SH-SY5Y (cell line): ENCODE measurements around the gene FABP6.

Source experiments
- GATA2 ChIP-seq: IDR thresholded peaks from 2 replicates; pipeline ENCODE4 v1.6.1; 2011; ENCODE audit warnings: mild to moderate bottlenecking, low read depth, low read length
- GATA3 ChIP-seq: IDR thresholded peaks from 2 replicates; pipeline ENCODE4 v1.6.1; 2011; ENCODE audit warnings: low read depth, mild to moderate bottlenecking, low read length, moderate library complexity

Gene FABP6

DNA sequence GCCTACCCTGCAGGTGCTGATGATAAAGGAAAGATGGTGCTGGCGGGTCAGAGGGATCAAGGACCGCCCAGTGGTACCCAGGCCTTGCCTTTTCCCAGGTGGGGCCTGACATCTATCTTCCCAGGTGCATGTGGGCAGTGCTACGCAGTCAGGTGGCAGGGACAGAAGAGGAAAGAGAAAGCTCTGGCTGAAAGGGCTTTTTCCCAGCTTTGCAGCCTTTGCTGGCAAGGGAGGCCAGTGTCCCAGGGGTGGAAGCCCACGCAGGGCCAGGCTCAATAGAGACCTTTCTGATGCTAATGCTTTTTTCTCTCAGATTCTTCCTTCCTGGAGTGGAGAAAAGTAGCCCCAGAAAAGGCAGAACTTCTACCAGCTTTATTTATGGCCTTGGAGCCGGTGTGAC lies 36.7 kb downstream of the FABP6 start:
- TF ChIP-seq GATA3 (no peak), GATA2 (no peak)

GRCh38 chr5:160266752-160267345 lies 37.5 kb downstream of the FABP6 start:
- TF ChIP-seq GATA2: no peak; the same call in 1 of the 2 replicates
- no peak for TF ChIP-seq GATA3

DNA sequence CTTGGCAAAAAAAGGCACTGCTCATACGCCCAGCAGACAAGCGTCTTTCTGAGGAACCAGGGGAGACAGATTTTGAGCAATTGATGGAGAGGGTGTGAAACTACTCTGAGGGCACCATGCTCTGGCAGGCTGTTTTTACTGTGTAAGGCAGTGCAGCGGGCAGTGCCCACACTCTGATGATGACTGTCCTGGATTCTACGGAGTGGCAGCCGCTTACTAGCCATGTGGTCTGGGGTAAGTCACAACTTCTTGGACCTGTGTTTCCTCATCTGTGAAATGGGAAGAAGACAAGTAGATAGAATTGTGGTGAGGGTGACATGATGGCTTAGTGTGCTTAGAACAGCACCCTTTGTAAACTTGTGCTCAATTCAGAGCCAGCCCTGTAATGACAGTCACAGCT lies 38.8 kb downstream of the FABP6 start:
- TF ChIP-seq GATA2 (no peak), GATA3 (no peak)

- TF ChIP-seq GATA3 (no peak), GATA2 (no peak)
Measured at GRCh38 chr5:160269017-160269416, 39.7 kb downstream of the FABP6 start.

GRCh38 chr5:160270704-160271103 lies 41.4 kb downstream of the FABP6 start:
- TF ChIP-seq GATA3: no peak
- no peak for TF ChIP-seq GATA2

GRCh38 chr5:160271396-160271795 lies 42.1 kb downstream of the FABP6 start:
- TF ChIP-seq GATA2: no peak
- TF ChIP-seq GATA3: no peak

DNA sequence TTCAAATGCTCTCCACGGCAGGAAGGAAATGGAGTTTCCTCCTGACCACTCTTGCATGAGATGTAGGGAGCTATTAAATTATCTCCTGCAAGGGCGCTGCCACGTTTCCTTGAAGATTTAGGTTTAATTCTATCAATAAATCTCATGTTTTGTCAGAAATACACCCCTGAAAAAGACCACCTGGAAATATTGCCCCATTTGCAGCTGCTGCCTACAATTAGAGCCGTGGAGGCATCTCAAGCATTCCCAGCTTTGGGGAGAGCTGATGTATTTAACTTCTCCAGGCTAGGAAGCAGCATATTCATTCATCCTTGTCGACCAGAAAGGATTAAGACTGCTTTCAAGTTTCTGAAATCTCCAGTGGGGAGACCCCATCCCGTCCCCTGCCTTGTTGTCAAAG lies 42.5 kb downstream of the FABP6 start:
- TF ChIP-seq GATA3 (no peak), GATA2 (no peak)

DNA sequence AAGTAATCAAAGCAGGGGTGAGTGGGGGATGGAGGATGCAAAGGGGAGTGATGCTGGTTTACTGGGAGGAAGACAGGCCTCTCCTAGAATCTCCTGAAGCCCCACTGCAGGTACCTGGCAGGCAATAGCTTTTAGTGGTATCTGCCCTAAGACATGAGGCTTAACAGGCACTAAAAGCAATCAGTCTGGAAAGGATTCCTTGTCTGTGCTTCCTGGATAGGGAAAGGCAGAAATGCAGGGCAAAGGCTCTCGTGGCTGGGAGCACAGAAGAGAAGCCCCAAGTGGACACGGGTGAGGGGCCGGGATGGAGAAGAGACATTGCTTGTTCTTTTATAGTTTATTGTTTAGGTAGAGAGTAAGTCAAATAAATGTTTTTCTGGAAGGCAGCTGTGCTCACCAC lies 43.0 kb downstream of the FABP6 start:
- TF ChIP-seq GATA2: no peak

GRCh38 chr5:160272889-160273288 lies 43.6 kb downstream of the FABP6 start:
- TF ChIP-seq GATA2 (no peak), GATA3 (no peak)

GRCh38 chr5:160274483-160274931 lies 45.2 kb downstream of the FABP6 start:
- TF ChIP-seq GATA2: no peak

- no peak for TF ChIP-seq GATA3
- no peak for TF ChIP-seq GATA2
Measured at GRCh38 chr5:160278343-160278742, 49.0 kb downstream of the FABP6 start.

DNA sequence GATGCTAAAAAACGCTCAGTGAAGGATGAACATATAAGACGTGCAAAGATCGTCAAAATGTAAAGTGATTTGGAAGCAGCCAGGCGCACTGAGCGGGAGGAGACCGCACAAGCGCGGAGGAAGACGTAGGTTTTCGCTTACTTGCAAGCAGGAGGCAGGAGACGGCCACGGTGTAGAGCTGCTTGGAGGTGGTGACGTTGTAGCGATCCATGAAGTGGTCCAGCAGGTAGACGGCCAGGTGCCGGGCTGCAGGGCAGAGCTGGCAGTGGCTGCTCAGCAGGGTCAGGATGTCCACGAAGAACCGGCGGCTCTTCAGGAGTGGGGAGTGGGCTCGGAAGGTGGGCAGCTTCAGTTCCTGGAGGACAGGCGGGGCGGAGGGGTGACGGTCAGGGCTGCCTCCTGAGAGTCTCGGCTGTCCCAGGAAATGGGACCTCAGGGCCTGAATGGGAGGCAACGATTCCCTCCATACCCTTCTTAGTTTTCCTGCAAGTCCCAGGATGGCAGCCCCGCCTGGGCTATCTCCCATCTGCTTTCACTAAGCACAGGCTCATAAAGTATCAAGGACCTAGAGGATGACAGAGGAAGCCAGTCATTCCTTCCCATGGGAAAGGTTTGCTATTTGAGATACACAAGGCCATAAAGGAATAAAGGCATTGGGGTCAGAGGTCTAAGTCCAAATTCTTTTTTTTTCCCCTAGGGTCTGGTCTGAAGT lies 51.2 kb downstream of the FABP6 start:
- TF ChIP-seq GATA2 (no peak), GATA3 (no peak)

- no peak for TF ChIP-seq GATA2
- no peak for TF ChIP-seq GATA3
Measured at GRCh38 chr5:160281275-160281674, 52.0 kb downstream of the FABP6 start.

DNA sequence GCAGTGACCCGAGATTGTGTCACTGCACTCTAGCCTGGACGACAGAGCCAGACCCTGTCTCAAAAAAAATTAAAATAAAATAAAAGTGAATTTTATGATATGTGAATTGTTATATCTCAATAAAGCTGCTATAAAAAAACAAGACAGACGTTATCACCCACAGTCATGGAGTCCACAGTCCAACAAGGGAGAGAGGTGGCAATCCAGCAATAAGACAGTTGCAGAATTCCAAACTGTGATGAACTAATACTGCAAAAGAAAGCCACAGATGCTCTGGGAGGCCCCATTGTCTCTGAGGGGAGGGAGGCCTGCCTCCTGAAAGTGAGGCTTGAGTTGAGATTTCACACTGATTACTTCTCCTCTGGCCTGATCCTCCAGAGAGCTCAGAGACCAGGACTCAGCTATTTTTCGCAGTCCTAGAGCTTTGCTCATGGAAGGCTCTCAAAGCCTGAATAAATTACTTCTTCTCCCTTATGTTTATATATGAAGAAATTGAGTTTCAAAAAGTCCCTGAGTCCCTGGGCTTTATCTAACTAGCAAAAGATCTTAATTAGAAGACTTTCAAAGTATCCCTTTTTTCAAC lies 55.1 kb downstream of the FABP6 start:
- TF ChIP-seq GATA3 (no peak), GATA2 (no peak)

- TF ChIP-seq GATA3 (no peak), GATA2 (no peak)
Measured at GRCh38 chr5:160285316-160285715, 56.0 kb downstream of the FABP6 start.

DNA sequence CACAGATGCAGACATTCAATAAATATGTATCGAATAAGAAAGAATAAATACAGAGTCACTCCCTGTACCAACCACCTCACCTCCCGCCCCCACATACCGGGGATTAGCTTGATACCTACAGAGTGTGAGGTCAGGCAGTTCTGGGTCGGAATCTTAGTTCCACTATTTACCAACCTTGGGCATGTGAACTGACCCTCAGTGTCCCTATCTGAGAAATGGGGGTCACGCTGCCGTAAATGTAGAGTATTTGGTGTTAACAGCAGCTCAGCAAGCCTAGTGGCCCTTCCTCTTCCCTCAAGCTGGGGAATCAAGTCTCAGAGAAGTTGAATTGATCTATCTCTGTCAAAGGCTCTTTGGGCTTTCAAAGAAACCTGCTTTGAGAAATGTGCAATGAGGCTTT lies 57.6 kb downstream of the FABP6 start:
- no peak for TF ChIP-seq GATA3
- TF ChIP-seq GATA2: no peak
